ENCODE data around the gene KIF18A.
"Not testable (repeated sequence)": the region's sequence is repeated elsewhere in the genome, so short reads cannot be mapped to it uniquely, and the experiment has no call there.

Gene KIF18A

DNA sequence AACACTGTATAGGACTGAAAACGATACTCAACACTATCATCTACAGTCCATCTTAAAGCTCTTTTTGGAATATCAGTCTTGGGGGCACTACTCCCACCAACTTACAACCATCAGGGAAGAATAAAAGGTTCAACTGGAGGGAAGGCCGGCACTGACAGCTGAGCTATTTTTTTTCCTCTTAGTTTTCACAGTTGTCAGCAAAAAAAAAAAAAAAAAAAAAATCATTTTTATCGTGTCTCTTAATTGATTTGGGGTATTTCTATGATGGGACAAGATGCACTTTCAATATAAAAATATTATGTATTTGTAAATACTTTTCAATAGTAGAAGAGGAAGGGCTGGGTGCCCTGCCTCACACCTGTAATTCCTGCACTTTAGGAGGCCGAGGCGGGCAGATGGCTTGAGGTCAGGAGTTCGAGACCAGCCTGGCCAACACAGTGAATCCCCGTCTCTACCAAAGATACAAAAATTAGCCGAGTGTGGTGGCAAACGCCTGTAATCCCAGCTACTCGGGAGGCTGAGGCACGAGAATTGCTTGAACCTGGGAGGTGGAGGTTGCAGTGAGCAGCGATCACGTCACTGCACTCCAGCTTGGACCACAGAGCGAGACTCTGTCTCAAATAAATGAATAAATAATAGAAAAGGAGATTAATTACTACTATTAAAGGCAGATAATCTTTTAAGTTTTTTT, 1.5 kb downstream of the KIF18A start:
- no peak for DNase-seq

DNA sequence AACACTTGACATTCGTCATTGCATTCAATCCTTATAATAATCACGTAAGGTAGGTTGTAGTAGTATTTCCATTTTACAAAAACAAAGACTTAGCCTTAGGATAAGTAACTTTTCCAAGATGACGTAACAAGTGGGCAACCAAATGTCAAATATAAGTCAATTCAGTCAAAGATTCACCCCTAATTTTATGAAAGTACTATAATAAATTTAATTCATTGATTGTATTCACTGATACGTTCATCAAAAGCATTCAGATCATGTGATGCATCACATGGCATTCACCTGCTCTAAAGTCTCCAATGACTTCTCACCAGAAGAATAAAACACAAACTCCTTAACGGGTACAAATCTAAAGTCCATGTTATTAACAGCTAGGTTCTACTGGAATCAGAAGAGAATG, 2.1 kb downstream of the KIF18A start:
- DNase-seq = no peak

DNA sequence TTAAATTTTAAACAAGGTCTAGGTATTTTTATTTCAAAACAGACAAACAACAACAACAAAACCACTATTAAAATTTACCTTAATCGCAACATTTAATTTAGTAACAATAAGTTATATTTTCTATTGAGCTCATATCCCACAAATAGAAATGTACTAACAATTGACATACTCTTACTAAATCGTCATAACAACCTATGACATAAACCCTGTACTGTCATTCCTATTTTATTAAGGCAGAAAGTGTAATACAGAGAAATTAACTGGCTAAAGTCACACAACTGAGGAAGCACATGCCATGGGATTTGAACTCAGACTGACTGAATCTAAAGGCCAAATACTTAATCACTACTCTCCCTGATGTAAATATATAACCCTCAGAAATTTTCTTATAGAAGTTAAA, 3.0 kb downstream of the KIF18A start:
- no peak for DNase-seq

DNA sequence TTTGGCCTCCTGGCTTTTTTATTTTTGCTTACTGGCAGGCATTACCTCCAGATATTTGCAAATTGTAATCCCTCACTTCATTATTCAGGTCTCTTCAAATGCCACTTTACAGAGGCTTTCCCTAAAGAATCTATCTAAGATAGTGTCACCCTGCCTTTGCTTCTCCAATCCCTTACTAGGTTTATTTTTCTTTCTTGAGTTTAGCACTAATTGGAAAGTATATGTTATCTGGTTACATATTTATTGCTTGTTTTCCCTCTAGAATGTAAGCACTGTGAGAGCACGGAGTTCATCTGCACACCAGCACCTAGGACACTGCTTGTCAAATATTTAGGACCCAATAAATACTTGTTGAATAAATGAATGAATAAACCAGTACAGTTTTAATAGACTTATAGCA, 3.5 kb downstream of the KIF18A start:
- no peak for DNase-seq

DNA sequence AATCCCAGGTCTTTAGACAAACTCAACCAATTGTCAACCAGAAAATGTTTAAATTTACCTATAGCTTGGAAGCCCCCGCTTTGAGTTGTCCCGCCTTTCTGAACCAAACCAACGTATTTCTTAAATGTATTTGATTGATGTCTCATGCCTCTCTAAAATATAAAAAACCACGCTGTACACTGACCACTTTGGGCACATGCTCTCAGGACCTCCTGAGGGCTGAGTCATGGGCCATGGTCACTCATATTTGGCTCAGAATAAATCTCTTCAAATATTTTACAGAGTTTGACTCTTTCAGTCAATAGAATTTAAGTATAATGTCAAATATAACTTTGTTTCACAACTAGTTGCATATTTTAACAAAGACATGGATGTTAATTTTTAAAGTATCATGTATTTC, 5.7 kb downstream of the KIF18A start:
- DNase-seq = not testable (repeated sequence)

DNA sequence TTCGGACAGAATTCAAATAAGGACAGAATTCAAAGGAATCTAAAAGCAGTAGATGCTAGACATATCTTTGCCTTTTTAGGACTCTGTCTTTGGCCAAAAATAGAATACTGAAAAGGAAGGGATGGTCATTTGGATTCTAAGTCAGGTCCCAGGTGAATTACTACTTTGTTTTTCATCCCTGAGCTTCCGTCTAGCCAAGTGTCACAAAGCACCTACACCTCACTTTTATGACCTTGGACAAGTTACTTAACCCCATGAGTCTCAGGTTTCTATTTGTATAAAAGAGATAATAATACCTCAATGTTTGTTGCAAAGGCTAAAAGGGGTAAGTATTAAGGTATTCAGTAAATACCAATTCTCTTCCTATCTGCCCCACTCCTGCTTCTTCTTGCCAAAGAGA, 7.3 kb downstream of the KIF18A start:
- no peak for DNase-seq

DNA sequence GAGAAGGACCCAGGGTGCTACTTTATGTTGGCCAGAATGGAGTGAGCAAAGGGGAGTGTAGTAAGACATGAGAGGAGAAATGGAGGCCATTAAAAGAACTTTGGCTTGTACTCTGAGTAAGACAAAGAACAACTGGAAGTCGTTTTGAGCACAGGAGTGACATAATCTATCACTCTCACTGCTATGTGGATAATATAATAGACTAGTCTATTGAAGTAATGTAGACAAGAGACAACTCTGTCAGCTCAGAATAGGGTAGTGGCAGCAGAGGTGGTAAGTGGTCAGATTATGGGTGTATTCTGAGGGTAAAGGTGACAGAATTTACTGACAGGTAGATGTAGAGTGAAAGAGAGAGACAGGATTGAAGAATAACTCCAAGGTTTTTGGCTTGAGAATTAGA, 8.2 kb downstream of the KIF18A start:
- DNase-seq = no peak

DNA sequence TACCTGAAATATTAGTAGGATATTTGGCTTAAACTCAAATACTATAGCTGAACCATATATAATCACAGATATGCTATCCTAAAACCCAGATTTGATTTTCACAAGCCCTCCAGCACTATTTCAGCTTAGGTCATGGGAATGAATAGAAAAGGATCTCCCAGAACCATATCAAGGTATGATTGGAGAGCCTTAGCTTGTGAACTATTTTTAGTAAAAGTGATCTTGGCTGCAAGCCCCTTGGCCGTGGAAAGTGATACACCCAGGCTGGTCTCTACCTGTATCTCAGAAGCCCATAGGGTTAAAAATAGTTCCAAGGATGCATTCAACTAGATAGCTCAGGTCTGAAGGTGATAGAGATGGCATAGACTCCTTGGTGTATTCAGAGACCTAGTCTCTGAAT, 9.7 kb downstream of the KIF18A start:
- DNase-seq = no peak

DNA sequence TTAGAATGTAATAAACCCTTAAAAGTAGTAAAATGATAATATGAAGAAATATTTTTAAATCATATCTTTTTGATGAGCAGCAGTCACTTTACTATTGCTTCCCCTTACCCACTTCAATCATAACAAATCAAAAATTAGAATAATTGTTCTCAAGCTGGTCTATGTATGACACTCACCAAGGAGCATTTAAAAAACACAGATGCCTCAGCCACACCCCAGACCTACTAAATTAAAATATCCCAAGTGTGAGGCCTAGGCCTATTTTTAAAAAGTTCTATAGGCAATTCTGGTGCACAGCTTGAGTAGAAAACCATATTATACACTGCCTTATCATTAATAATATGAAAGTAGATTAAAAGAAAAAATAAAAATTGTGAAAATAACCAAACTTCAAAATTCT, 15.2 kb downstream of the KIF18A start:
- no peak for DNase-seq

DNA sequence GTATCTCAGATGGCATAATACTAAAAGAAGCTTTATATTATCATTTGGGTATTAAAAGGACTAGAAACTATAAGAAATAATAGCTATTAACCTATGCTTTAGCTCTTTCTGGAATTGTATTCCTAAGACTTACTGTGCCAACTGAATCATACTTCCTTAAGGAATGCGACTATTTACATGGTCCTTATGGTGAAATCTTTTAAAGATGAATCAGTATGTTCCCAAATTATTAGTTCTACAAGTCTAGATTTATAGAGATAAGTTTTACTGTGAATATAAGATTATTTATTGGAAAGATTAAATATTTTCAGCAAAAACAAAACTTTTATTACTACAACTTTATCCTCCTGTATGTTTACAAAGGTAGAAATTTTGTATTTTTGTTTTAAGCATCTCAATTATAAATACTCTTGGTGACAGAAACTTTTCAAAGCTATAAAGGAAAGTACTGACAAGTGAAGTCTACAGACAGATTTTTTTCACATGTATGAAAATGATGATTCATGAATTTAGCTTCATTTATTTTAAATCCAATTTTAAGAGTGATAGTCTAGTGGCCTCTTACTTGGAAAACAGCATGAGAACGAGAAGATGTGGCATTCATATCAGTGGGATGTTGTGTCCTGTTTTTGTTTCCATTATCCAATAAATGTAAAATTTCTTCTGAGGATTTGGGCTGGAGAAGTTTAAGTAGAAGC, 17.8 kb downstream of the KIF18A start:
- no peak for DNase-seq

DNA sequence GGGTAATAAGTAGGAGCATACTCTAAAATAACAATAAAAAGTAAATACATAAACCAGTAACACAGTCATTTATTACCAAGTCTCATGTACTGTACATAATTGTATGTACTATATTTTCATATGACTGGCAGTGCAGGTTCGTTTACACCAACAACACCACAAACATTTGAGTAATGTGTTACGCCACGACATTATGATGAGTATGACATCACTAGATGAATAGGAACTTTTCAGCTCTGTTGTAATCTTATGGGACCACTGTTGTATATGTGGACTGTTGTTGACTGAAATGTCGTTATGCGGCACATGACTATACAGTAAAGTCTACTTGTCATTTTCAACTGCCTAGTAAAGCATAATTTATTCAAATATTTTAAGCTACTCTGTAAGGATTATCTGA, 18.6 kb downstream of the KIF18A start:
- no peak for DNase-seq

DNA sequence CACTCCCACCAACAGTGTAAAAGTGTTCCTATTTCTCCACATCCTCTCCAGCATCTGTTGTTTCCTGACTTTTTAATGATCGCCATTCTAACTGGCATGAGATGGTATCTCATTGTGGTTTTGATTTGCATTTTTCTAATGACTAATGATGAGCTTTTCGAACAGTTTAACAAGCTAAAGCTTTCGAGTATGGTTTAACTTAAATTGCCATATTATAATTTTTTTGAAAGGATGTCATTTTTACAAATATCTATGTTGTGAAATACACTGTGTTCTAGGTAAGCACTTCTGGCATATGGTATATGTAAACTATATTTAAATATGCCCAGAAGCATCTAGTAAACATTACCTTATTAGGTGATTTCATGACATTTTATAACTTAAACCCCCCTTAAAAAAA, 20.3 kb downstream of the KIF18A start:
- DNase-seq = not testable (repeated sequence)

DNA sequence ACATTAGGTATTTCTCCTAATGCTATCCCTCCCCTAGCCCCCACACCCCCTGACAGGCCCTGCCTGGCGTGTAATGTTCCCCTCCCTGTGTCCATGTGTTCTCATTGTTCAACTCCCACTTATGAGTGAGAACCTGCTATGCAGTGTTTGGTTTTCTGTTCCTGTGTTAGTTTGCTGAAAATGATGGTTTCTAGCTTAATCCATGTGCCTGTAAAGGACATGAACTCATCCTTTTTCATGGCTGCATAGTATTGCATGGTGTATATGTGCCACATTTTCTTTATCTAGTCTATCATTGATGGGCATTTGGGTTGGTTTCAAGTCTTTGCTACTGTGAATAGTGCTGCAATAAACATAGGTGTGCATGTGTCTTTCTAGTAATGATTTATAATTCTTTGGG, 20.8 kb downstream of the KIF18A start:
- DNase-seq = not testable (repeated sequence)

DNA sequence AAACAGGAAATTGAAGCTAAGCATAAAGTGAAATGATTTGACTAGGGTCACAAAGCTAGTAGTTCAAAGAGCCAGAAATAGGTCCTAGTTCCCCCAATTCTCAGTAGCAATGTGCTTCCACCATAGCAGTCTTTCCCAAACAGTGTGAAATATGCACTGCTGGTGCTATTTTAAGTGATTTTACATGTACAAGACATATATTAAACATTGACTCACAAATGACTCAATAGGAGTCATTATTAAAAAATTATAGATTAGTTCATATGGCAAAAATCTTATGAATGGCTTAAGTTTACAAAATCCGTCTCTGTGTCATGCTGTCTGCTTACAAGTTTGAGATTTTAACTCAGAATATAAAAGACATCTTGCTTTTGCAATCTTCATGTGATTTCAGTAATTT, 21.4 kb downstream of the KIF18A start:
- DNase-seq = no peak

DNA sequence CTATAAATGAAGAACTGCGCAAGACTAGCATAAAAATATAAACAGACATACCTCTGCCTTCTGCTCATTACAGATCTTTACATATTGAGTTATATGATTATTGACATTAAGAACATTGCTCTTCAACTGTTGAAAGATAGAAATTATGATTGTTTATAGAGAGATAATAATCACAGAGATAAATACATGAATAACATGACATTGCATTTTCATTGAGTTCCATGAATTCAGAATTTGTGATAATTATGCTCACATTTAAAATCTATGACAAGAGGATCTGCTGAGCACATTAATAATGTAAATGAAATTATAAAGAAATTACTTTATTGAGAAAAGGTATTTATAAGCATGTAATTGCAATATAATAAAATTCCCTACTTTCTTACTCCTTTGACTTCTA, 24.8 kb downstream of the KIF18A start:
- no peak for DNase-seq

DNA sequence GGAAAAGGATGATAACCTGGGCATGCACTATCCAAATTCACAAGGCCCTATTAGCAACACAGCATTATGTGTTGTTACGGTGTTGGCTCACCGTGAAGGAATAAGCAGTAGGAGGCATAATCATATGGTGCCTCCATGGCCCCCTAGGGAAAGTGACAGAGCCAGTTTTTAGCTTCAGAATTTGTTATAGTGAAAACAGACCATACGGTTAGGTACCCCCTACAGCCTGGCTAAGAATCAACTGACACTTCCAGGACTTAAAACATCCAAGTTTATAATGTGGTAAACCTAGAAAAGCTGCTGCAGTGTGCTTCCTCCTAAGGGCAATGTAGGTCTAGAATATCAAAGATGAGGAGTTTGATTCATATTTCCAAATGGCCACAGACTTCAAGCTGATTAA, 30.4 kb downstream of the KIF18A start:
- DNase-seq = no peak

DNA sequence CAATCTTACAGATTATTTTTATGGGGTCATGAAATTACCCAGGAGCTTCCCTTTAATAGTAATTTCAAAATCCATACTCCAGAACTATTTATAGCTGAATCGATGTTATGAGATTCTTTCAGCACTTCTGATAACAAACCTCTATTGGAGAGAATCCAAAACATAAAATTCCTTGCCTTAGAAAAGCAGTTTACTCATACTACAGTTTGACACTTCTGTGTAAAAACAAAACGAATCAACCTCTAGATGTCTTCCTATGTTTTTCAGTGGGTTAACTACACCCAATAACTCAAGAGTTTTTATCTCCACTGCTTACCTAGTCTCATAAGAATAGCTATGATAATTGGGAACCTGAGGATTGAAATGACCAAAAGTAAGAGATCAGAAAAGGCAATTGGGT, 35.6 kb downstream of the KIF18A start:
- DNase-seq = no peak

DNA sequence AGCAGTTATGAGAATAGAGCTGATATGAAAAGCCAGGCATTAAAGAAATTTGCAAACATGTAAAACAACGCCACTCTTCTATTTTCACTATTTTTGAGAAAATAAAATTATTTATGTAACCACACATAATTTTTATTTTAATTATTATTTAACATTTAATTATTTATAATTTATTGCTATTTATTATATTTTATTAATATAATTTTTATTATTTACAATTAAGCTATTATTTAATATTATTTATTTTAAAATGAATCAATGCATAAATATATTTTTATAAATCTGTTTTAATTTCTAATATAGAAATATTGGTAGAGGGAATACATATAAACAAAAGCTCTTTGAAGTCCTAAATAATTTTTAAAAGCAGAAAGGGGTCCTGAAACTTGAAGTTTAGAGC, 36.7 kb downstream of the KIF18A start:
- DNase-seq = no peak

DNA sequence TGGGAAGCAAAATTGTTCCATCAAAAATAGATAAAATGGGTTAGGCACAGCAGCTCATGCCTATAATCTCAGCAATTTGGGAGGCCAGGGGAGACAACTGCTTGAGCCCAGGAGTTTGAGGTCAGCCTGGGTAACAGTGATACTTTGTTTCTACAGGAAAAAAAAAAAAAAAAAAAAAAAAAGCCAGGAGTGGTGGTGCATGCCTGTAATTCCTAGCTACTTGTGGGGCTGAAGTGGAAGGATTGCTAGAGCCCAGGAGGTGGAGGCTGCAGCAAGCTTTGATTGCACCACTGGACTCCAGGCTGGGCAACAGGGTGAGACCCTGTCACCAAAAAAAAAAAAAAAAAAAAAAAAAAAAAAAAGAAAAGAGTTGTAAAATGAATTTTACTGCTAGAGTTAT, 49.6 kb downstream of the KIF18A start:
- no peak for DNase-seq

DNA sequence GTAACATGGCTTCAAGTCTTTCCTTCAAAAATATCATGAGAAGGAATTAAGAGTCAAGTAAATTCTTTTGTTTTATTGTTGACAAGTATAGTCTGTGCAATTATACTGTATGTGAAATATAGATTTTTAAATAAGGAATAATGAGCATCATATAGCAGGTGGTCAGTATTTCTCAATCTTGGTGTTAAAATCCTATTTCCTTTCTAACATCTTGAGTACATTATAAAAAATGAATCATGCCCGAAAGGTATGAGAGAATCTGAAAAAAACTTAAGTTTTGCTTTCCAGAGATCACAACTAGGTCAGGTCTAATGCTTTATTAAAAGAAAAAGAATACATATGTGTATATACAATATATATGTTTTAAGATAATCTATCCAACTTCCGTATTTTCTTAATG, 53.1 kb downstream of the KIF18A start:
- no peak for DNase-seq

DNA sequence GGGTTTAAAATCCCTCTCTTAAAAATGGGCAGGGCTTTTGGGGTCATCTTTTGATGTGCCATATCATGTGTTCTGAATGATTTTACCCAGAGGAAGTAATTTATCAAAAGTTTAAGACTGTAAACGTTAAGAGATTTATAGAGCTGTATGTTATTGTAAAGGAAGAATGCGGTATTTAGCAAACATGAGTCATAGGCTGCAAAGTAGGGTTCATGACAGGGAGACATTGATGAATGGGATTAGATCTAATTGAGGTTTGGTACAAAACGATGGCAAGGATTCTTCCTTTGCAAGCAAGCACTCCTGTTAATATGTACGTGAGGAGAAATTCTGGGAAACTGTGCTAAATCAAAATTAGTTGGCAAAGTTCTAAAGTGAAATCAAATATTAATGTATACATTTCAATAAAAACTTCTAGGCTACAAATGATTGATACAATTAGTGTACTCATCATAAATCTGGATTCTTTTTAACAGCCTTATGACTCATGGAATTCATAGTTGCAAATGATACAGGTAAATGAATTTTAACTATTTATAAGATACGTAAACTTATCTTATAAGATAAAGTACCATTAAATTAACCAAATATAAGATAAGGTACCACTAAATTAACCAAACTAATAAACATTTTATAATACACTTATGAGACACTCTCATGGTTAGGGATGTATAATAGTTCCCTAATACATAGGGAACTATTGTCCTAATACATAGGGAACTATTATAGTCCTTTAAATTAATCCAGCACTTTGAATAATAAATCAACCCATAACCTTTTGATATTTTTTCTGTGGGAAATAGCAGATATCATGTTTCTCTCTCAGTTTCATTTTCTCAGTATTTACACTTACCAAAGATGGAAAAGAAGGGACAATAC, 58.4 kb downstream of the KIF18A start:
- DNase-seq = no peak

DNA sequence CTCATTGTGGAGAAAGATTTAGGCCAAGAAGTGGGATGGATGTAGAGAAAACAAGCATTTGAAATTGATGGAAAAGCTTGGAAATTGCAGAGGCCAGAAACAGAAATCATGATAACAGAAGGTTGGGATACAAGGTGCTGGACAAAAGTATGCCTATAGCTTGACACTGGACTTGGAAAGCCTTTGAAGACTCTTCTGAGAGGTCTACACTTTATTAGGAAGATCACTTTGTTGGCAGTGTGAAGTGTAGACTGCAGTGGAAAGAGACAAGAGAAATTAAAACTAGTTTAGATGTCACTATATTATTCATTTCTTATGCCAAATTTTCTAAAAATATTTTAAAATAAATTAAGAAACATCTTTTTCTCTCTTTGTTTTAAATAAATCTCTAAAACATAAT, 59.1 kb downstream of the KIF18A start:
- DNase-seq = no peak

DNA sequence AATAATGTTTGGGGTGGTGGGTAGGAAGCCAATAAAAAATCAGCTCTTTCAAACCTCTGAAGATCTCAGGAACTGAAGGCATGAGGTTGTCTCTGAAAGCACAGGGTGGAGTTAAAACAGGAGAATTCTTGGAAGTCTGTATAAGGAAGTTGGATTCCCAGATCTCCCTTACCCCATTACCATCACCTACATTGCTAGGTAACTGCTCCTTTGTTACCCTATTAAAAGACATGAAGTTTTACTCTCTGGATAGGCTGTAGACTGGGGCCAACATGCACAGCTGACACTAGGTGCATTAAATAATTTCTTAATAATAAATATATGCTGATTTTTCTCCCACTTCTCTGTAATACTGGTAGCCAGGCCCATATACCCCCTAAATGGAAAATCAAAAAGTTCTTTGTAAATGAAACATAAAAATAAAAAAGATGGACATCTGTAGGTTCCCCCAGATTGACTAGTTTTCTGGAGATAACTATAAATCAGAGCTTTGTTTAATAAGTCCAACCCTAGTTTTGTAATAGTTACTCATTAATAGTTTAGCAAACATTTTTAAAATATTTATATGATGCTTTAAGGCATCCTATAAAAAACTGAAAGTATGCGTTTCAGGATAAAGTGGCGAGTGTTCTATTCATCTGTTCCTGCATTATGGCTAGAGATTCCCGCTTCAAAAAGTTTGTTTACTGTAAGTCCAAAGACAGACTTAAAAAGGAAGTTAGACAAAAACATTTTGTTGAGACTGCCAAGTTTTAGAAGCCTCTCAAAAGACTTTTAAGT, 63.8 kb downstream of the KIF18A start:
- no peak for DNase-seq
